GM18861 (cell line): ENCODE measurements around the gene BANK1.

ENCODE experiments used
- ATAC-seq: cut with Tn5 transposase; IDR thresholded peaks from one replicate; pipeline ENCODE4 v1.9.1; 2021; ENCODE audit not compliant: unreplicated experiment

BANK1 gene

GRCh38 chr4:101954351-101954750, 163.8 kb downstream of the BANK1 start:
- no peak for ATAC-seq

GRCh38 chr4:101954975-101955678, 164.6 kb downstream of the BANK1 start:
- no peak for ATAC-seq

GRCh38 chr4:101956068-101956825, 165.7 kb downstream of the BANK1 start:
- ATAC-seq, result no peak

GRCh38 chr4:101958547-101958946, 168.0 kb downstream of the BANK1 start:
- ATAC-seq, result no peak

GRCh38 chr4:101960431-101960830, 169.9 kb downstream of the BANK1 start:
- ATAC-seq, result peak; percentile 42

- ATAC-seq, result no peak
Observed at GRCh38 chr4:101961144-101961543, 170.6 kb downstream of the BANK1 start.

GRCh38 chr4:101967697-101968346, 177.3 kb downstream of the BANK1 start:
- ATAC-seq, result no peak

- no peak for ATAC-seq
Observed at GRCh38 chr4:101968364-101968763, 177.8 kb downstream of the BANK1 start.

- ATAC-seq, result no peak
Observed at GRCh38 chr4:101969965-101970364, 179.4 kb downstream of the BANK1 start.

GRCh38 chr4:101970547-101971155, 180.1 kb downstream of the BANK1 start:
- ATAC-seq, result no peak

- peak; percentile 73 for ATAC-seq
Observed at GRCh38 chr4:101972791-101973190, 182.3 kb downstream of the BANK1 start.

- no peak for ATAC-seq
Observed at GRCh38 chr4:101973361-101973760, 182.8 kb downstream of the BANK1 start.

- ATAC-seq, result no peak
Observed at GRCh38 chr4:101977076-101977475, 186.5 kb downstream of the BANK1 start.

GRCh38 chr4:101981756-101982155, 191.2 kb downstream of the BANK1 start:
- ATAC-seq, result no peak

GRCh38 chr4:101983835-101984234, 193.3 kb downstream of the BANK1 start:
- no peak for ATAC-seq

GRCh38 chr4:101987623-101988243, 197.2 kb downstream of the BANK1 start:
- peak; percentile 97 for ATAC-seq

GRCh38 chr4:101989551-101989950, 199.0 kb downstream of the BANK1 start:
- no peak for ATAC-seq

- no peak for ATAC-seq
Observed at GRCh38 chr4:101992446-101992845, 201.9 kb downstream of the BANK1 start.

- peak; percentile 69 for ATAC-seq
Observed at GRCh38 chr4:101993002-101993841, 202.7 kb downstream of the BANK1 start.
